ENCODE results near the gene CHN2.

Gene CHN2

DNA sequence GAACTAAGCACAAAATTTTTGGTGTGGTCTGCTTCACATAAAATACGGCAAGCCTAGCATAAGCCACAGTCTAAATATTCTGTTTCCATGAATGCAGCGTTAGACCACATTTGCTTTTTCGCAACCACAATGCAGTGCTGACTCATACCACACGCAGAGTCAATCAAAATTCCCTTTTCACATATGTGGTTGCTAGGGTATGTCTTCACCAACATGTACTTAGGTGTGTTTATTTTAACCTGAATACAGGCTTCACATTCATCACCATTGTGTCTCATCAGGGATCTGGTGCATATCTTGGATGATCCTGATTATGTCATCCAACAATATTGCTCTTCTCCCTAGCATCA, 90.8 kb downstream of the CHN2 start:
- no peak for DNase-seq (ENCODE audit: low spot score)

DNA sequence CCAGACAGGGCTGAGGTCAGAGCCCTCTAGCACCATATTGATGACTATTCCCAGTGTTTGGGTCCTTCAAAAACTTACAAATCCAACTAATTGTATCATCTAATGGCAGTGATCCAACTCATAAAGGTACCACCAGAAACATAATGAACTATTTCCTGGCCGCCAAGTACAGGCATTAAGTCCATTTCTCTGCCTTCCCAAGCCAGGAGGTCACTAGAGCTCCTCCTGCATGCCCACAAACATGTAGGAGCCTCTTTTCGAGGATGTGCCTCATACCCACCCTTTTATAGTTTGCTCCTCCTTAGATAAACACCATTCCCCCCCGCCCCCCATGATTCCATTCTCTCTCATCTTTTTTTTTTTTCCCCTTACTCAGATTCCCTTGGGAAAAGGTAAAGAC, 91.3 kb downstream of the CHN2 start:
- DNase-seq (ENCODE audit: low spot score): no peak

DNA sequence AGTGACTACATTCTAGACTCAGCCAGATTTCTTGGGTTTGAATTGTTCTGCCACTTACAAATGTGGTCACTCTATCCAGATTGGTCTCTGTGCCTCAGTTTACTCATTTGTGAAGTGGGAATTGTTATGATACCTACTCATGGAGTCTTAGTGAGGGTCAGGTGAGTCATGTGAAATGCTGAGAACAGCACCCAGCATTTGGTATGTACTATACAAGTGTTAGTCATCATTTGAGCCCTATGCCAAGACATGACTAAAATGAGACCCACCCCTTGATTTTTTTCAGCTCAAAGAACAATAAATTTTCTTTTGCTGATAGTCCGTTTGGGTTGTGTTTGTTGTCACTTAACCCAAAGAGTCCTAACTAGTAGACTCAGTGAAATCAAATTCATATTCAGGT, 92.8 kb downstream of the CHN2 start:
- no peak for DNase-seq (ENCODE audit: low spot score)

- no peak for DNase-seq (ENCODE audit: low spot score)
These were observed 93.9 kb downstream of the CHN2 start for GRCh38 chr7:29288181-29289091.

DNA sequence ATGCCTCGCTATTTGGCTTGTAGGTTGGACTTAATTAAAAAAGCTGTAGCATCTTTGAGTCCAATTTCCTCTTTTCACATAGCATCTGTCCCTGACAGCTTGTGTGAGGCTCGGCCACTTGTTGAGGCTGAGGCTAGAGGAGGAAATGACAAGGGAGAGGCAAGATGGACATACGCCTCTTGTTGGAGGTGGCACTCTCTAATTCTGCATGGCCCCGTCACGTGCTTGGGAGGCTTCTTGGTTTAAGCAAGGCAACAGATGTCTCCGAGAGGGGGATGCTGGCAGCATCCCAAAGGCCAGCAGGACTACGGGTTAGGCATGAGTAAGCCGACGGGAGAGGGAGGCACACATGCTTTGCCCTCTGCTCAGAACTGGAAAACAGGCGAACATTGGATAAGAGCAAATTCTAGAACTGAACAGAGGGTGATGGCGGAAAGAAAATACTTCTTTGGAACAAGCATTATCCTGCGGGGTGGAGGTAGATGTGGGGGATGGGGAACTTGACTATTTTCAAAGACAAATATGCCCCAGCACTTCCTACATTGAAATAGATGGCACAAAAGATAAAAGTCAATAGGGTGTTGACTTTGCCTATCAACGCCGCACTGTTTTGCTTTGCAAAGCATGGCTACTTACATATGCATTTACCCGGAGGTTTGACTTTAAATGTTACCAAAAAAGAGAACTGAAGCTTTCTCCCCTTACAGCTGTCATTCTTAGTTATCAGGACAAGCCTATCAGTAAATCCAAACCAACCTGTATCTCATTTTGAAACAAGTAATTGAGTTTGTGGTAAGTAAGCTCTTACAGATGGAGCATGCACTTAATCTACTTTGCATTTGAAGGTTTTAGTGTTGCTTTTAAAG, 94.8 kb downstream of the CHN2 start:
- DNase-seq (ENCODE audit: low spot score): no peak

DNA sequence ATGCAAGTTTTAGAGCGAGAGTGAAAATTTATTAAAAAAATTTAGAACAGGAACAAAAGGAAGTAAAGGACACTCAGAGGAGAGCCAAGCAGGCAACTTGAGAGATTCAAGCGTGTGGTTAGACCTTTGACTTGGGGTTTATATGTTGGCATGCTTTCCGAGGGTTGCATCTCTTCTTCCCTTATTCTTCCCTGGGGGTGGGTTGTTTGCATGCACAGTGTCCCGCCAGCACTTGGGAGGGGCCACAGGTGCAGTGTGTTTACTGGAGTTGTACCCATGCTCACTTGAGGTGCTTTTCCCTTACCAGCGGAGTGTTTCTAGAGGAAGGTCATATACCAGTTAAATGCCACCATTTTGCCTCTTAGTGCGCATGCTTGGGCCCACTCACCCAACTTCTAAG, 96.3 kb downstream of the CHN2 start:
- no peak for DNase-seq (ENCODE audit: low spot score)

DNA sequence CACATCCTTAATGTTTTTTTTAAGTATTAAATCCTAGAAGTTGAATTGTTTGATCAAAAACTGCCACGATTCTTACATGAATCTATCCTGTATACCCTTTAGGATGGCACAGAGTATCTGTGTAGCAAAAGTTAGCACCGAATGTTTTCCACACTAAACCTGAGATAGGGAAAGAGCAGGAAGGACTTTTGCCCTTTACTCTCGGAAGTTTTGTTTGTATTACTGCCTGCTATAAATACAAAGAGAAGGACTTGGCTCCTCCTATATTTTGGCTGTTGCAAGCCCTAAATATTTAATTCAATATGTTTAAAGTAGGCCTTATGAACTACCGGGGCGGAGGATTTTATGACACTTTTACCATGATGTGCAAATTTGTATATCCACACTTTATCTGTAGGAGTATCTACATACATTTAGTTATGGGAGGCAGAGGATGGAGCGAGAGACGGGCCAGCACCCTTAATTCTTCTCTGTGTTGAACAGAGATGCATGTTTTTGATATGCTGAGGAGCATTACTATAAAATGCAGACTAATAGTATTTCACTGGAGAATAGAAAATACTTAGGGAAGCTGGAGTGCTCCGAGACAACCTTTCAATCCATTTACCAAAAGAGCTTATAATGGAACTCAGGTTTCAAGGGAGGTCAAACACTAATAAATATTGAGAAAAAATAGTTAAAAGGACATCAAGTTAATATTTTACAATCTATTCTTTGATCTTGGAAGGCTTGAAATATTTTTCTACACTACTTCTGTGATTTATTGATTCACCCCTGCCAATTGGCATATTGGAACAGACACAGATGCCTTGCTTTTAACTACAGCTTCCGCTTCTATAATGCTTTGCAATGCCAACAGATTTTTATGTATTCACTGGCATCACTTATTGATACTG, 97.4 kb downstream of the CHN2 start:
- no peak for DNase-seq (ENCODE audit: low spot score)

GRCh38 chr7:29292886-29293658, 98.5 kb downstream of the CHN2 start:
- DNase-seq (ENCODE audit: low spot score): no peak

GRCh38 chr7:29296421-29296820, 101.8 kb downstream of the CHN2 start:
- no peak for DNase-seq (ENCODE audit: low spot score)

GRCh38 chr7:29297194-29297890, 102.8 kb downstream of the CHN2 start:
- DNase-seq (ENCODE audit: low spot score): no peak

- no peak for DNase-seq (ENCODE audit: low spot score)
These were observed 104.5 kb downstream of the CHN2 start for GRCh38 chr7:29299086-29299485.

- no peak for DNase-seq (ENCODE audit: low spot score)
These were observed 105.5 kb downstream of the CHN2 start for GRCh38 chr7:29300026-29300480.

GRCh38 chr7:29300649-29301048, 106.1 kb downstream of the CHN2 start:
- no peak for DNase-seq (ENCODE audit: low spot score)

DNA sequence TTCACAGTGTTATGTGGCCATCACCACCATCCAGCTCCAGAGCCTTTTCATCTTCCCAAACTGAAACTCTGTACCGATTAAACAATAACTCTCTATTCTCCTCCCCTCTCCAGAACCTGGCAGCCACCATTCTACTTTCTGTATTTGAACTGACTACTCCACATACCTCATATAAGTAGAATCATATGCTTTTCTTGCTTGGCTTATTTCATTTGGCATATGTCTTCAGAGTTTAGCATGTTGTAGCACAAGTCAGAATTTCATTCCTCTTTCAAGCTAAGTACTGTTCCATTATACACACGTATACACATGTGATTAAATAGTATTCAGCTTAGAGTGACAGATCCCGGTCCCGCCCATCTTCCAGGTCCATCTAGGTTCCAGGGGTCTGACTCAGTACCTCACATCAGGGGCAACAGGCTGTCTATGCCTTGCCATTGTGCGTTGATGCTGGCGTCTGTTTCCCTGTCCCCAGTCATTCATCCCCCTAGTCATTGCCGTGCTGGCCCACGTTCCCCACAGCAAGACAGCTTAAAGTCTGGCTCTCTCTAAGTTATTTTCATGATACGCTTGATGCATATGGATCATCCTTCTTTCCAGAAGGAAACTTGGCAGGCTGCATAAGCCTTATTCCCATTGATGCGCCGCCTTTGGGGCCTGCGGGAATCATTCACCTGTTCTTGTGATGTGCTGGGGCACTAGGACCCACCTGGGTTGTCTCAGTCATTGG, 108.3 kb downstream of the CHN2 start:
- no peak for DNase-seq (ENCODE audit: low spot score)

- DNase-seq (ENCODE audit: low spot score): no peak
These were observed 110.2 kb downstream of the CHN2 start for GRCh38 chr7:29304756-29305155.

- DNase-seq (ENCODE audit: low spot score): no peak
These were observed 111.9 kb downstream of the CHN2 start for GRCh38 chr7:29306319-29306991.

GRCh38 chr7:29308424-29308823, 113.8 kb downstream of the CHN2 start:
- no peak for DNase-seq (ENCODE audit: low spot score)

- DNase-seq (ENCODE audit: low spot score): no peak
These were observed 114.7 kb downstream of the CHN2 start for GRCh38 chr7:29309041-29309854.

GRCh38 chr7:29310625-29311024, 116.0 kb downstream of the CHN2 start:
- DNase-seq (ENCODE audit: low spot score): no peak
